Activated CD8-positive, alpha-beta memory T cell treated with anti-CD3 and anti-CD28 coated beads, Interleukin-2, amount 50 U/mL, for 4 hours (primary cell): ENCODE data around the gene EXOC6.
"Not testable (repeated sequence)": the region's sequence is repeated elsewhere in the genome, so short reads cannot be mapped to it uniquely, and the experiment has no call there.

Experiments used
- DNase-seq: peaks from one replicate; pipeline ENCODE4 v3.0.0-alpha.2; 2020

EXOC6 gene

GRCh38 chr10:92890471-92890870, 42.2 kb downstream of the EXOC6 start:
- DNase-seq, result no peak

GRCh38 chr10:92891885-92892690, 43.8 kb downstream of the EXOC6 start:
- DNase-seq, result no peak

GRCh38 chr10:92892691-92893054, 44.4 kb downstream of the EXOC6 start:
- no peak for DNase-seq

- no peak for DNase-seq
Observed at GRCh38 chr10:92894081-92894655, 45.8 kb downstream of the EXOC6 start.

GRCh38 chr10:92897916-92898315, 49.6 kb downstream of the EXOC6 start:
- no peak for DNase-seq

- DNase-seq, result no peak
Observed at GRCh38 chr10:92901819-92902251, 53.5 kb downstream of the EXOC6 start.

GRCh38 chr10:92903633-92904032, 55.3 kb downstream of the EXOC6 start:
- no peak for DNase-seq

- DNase-seq, result no peak
Observed at GRCh38 chr10:92907280-92907679, 59.0 kb downstream of the EXOC6 start.

- DNase-seq, result not testable (repeated sequence)
Observed at GRCh38 chr10:92912631-92913030, 64.3 kb downstream of the EXOC6 start.

GRCh38 chr10:92913973-92914372, 65.7 kb downstream of the EXOC6 start:
- DNase-seq, result no peak

GRCh38 chr10:92914478-92915325, 66.4 kb downstream of the EXOC6 start:
- peak; percentile 47 for DNase-seq

- no peak for DNase-seq
Observed at GRCh38 chr10:92915892-92916291, 67.6 kb downstream of the EXOC6 start.

GRCh38 chr10:92916433-92916832, 68.1 kb downstream of the EXOC6 start:
- DNase-seq, result no peak

GRCh38 chr10:92918603-92919002, 70.3 kb downstream of the EXOC6 start:
- DNase-seq, result no peak

GRCh38 chr10:92920866-92921265, 72.5 kb downstream of the EXOC6 start:
- no peak for DNase-seq

GRCh38 chr10:92923416-92923815, 75.1 kb downstream of the EXOC6 start:
- no peak for DNase-seq

GRCh38 chr10:92929896-92930295, 81.6 kb downstream of the EXOC6 start:
- DNase-seq, result no peak

- no peak for DNase-seq
Observed at GRCh38 chr10:92931597-92931996, 83.3 kb downstream of the EXOC6 start.

- DNase-seq, result no peak
Observed at GRCh38 chr10:92937876-92938275, 89.6 kb downstream of the EXOC6 start.

GRCh38 chr10:92938841-92939240, 90.5 kb downstream of the EXOC6 start:
- no peak for DNase-seq

GRCh38 chr10:92942226-92942625, 93.9 kb downstream of the EXOC6 start:
- no peak for DNase-seq

- DNase-seq, result no peak
Observed at GRCh38 chr10:92946491-92946890, 98.2 kb downstream of the EXOC6 start.

- not testable (repeated sequence) for DNase-seq
Observed at GRCh38 chr10:92952573-92952972, 104.3 kb downstream of the EXOC6 start.
